Measurements from ENCODE around the gene ATP8B1.
"Not testable (repeated sequence)": the region's sequence is repeated elsewhere in the genome, so short reads cannot be mapped to it uniquely, and the experiment has no call there.

DNA sequence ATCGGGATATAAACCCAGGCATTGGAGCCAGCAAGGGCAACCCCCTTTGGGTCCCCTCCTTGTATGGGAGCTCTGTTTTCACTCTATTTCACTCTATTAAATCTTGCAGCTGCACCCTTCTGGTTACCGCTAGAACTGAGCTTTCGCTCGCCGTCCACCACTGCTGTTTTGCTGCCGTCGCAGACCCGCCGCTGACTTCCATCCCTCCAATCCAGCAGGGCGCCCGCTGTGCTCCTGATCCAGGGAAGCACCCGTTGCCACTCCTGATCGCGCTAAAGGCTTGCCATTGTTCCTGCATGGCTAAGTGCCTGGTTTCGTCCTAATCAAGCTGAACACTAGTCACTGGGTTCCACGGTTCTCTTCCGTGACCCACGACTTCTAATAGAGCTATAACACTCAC is 68.1 kb downstream of the ATP8B1 start:
- TF ChIP-seq, protein P1, sequence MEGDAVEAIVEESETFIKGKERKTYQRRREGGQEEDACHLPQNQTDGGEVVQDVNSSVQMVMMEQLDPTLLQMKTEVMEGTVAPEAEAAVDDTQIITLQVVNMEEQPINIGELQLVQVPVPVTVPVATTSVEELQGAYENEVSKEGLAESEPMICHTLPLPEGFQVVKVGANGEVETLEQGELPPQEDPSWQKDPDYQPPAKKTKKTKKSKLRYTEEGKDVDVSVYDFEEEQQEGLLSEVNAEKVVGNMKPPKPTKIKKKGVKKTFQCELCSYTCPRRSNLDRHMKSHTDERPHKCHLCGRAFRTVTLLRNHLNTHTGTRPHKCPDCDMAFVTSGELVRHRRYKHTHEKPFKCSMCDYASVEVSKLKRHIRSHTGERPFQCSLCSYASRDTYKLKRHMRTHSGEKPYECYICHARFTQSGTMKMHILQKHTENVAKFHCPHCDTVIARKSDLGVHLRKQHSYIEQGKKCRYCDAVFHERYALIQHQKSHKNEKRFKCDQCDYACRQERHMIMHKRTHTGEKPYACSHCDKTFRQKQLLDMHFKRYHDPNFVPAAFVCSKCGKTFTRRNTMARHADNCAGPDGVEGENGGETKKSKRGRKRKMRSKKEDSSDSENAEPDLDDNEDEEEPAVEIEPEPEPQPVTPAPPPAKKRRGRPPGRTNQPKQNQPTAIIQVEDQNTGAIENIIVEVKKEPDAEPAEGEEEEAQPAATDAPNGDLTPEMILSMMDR (IDR thresholded peaks at IDR 0.05 in 8 of 11, conservative IDR thresholded peaks at IDR 0.05 in 3 of 11) = not testable (repeated sequence)
- TF ChIP-seq POLR2A (IDR thresholded peaks at IDR 0.05) = not testable (repeated sequence)

All from spleen (tissue), 7 donors.